HG03196 (cell line): ENCODE measurements around the gene AOX1.
"Not testable (repeated sequence)": the region's sequence is repeated elsewhere in the genome, so short reads cannot be mapped to it uniquely, and the experiment has no call there.

Experiments used
- ATAC-seq: cut with Tn5 transposase; IDR thresholded peaks from one replicate; pipeline ENCODE4 v1.9.1; 2021; ENCODE audit not compliant: unreplicated experiment

Gene AOX1

DNA sequence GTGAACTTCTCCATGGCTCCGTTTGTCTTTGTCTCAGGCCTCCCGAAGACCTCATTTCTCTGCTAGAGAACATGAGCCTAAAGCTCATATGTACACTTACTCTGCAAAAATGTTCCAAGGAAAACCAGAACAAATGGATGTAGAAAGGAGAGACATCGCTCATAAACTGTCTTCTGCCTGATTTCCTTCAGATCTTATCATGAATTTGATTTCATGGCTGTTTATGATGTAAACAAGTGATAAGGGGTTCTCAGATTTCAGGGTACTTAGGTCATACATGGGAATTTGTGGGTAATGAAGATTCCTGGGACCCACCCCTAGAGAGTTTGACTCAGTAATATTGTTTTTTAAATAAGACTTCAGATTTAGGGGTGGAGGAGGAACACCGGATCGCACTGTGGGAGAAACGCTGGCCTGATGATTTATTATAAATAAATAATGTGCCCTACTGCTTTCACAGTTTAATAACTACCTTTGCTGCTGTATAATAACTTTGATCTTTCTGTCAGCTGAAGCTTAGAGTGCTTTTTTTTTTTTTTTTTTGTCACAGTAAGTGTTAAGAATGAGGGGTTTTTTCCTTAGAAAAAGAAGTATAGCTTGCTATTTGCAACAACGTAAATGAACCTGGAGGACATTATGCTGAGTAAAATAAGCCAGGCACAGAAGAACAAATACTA, 14.9 kb downstream of the AOX1 start:
- no peak for ATAC-seq

DNA sequence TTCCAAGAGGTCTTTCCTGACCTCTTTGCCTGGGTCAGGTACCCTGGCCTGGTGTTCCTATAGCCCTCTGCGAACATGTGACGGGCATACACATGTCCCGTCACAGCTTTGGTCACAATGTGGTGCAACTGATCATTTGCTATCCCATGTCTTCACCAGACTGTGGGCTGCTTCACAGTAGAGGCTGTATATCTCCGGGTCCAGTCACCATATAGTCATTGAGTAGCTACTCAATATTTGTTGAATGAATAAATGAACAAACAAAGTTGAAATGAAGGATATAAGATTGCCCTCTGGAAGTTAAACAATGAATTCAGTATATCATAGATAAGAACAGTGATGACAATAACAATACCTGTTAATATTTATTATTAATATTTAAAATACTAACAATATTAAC, 16.8 kb downstream of the AOX1 start:
- no peak for ATAC-seq

DNA sequence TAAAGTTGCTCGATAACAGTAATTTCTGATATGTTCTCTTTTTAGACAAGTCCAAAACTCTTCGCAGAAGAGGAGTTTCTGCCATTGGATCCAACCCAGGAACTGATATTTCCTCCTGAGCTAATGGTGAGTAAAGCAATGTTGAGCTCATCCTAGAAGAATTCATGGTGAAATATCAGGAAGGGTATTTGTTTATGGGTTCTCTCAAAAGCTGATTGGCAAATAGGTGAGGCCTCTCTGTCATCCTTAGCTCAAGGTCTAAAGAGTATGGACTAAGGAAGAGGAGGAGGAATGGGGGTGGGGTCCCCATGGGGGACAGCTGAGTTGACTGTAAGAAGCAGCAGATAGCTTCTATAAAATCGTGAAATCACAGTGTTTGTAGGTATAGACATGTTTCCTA, 18.2 kb downstream of the AOX1 start:
- ATAC-seq: no peak

DNA sequence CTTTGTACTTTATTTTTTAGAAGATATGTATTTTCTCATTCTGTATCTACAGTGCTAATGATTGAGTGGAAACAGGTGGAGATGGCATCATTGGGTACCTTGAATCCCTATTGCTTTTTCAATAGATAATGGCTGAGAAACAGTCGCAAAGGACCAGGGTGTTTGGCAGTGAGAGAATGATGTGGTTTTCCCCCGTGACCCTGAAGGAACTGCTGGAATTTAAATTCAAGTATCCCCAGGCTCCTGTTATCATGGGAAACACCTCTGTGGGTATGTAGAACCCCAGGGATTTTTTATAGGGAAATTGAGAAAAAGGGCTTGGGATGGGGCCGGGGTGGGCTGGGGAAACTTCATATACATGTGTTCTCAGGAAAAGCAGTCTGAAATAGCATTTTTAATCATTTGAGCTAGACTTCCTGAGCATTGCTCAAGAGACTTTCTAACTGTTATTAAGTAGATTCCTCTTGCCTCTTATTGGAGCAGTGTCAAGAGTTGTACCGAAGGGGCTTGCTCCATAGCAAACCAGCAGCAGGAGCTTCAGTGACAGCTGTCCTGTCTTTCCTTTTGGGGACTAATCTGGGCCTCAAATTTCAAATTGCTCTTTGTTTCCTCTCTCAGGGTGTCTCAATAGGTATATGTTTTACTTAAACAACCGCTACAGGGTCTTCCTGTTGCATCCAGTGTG, 18.9 kb downstream of the AOX1 start:
- no peak for ATAC-seq

DNA sequence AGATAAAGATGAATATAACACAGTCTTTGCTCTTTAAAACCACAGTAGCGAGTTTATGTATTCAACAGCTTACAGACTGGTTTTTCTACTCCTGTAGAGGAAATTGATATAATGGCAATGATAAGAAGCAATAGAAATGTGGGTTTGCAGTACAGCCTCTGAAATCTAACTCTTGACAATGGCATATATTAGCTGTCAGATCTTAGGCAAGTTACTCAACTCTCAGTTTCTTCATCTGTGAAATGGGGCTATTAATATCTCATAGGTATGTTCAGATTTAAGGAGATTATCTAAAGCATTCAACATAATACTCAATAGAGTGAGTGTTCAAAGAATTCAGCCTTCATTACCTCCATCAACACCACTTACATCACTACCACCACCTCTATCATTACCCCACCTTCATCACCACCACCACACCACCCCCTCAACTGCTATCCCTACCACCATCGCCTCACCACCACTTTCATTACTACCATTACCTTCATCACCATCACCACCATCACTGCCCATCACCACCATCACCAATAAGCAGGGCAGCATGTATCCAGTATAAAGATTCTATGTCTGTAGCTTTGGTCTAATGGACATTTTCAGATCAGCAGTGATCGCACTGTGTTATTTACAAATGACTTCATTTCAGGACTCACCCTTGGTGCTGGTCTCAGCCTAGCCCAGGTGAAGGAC, 22.7 kb downstream of the AOX1 start:
- ATAC-seq: no peak

DNA sequence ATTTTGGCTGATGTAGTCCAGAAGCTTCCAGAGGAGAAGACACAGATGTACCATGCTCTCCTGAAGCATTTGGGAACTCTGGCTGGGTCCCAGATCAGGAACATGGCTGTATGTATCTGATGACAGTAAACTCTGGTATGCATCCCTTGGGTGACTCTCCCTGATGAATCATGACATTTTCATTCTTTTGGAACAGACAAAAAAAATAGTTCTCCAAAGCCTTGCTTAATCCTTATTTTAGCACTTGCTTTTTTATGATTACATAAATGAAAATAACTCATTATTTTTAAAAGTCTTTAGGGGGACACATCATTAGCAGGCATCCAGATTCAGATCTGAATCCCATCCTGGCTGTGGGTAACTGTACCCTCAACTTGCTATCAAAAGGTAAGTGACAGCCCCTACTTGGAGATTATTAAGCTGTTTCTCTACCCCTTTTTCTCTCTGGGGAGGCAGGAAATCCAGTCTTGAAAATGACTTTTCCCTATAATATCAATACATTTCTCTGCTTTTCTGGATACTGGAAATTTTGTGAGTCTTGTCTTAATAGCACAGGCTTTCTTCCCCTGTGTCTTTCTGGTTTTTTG, 23.3 kb downstream of the AOX1 start:
- no peak for ATAC-seq

DNA sequence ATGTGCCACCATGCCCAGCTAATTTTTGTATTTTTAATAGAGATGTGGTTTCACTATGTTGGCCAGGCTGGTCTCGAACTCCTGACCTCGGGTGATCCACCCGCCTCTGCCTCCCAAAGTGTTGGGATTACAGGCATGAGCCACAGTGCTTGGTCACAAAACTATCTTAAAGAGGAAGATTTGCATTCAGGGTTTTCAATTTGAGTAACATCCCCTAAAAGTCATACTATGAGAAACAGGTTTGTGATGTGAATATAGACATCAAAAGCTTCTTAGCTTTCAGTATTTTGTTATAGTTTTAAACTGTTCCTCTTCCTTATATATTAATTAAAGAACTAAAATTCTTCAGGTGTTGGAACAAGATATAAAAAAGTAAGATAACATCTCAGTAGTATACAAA, 24.4 kb downstream of the AOX1 start:
- not testable (repeated sequence) for ATAC-seq

DNA sequence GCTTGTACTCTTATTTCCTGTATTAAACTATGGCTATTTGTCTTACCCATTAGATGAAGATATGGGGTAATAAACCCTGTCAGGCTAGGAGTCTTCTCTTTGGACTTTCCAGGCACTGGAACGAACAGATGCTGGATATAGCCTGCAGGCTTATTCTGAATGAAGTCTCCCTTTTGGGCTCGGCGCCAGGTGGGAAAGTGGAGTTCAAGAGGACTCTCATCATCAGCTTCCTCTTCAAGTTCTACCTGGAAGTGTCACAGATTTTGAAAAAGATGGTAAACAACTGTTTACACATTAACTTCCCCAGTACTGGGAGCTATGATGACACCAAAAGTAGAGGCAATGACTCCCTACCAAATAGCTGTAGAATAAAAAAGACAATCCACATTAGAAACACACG, 27.9 kb downstream of the AOX1 start:
- no peak for ATAC-seq

DNA sequence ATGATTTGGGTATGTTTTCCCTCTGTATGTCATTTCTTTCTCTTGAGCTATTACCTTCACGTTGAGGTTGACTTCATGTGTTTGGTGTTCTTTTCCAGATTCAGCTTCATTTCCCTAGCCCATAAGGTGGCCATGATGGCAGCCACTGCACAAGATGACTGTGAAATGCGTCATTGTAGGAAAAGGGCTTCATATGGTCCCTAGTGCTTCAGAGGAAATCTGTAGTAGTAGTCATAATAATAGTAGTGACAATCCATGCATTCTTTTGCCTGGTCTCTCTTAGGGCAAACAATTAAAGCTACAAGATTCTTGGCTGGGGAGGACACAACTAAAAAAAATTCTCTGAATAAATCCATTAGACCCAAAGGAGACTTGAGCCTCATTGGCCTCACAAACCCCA, 28.4 kb downstream of the AOX1 start:
- no peak for ATAC-seq

DNA sequence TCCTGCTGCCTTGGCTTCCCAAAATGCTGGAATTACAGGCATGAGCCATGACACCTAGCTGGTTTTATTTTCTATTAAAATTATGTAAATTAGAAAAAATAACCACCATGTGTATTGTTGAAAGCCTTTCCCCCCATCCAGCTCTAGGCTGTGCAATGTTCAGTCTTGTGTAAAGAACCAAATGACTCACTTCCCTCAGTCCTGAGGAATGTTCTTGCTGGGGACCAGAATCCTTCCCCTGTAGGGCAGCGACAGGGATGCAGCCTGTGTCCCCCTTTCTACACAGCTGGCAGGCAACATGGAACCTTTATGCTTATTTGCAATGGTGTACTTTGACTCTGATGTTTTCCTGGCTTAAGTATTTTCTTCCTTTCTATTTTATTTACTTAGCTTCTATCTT, 29.4 kb downstream of the AOX1 start:
- ATAC-seq: no peak

DNA sequence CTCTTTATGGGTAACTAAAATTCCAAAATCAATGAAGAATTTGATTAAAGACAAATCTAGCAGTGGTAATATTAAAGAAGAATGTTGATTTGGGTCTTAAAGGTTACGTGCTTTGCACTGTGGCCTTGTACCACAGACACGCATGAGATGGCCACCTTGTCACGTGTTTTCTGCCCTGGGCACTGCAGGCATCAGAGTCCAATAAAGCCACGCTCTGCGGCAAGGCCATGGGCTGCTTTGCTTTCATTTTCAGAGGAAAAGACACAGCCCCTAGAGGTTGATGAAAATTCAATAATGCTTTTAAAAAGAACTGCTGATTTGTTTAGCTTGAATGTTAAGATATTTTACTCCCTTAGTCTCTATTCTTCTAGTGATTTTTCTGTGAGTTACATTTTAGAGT, 30.4 kb downstream of the AOX1 start:
- ATAC-seq: no peak

DNA sequence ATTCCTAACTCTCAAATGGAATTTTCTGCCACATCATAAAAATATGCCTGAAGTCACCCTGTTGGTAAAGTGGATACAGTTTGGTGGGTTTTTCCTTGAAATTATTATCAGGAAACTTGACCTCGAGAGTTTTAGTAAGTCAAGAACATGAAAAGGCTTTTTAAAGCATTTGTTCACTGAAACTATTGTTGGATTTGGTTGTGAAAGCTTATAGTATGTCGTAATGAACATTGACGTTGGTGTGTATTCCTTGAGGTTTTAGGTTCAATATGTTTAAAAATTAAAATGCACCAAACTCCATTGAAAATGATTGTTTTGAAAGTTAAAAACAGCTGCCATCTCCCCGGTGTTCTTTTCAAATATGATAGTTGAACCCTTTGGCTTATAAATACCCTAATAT, 30.8 kb downstream of the AOX1 start:
- no peak for ATAC-seq

DNA sequence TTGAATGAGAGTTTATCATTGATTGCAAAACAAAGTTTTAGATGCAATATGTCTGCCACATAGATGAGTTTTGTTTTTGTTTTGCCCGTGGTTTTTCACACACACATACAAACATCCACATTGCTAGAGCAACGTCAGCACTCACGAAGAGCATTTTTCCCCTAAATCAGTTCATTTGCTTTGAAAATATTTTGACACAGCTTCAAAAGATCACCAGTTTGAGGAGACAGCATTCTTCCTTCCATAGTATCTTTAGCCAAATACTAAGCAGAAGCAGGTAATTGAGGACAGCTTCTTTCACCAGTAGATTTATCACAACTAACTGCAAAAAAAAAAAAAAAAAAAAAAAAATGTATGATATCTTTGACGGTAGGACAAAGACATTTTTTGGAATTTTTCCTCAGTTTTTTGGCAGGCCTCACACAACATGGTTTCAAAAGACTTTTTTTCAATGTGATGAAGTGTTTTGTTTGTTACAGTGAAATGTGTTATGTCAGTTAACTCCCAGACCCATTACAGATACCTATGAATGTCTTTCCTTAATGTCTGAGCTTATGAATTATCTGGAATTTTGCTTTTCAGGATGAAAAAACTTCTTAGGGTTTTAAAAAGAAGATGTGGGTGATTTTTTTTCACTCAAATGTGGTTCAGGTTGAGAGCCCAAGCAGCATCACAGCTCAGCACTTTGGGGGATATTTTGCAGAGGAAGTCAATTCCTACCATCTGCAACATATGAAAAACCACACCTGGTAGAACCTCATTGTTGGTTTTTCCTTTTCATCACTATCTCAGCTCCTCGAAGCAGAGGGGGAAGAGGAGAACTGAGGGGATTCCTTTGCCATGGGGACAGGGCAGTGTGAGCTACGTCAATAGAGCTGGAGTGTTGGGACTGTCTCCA, 31.6 kb downstream of the AOX1 start:
- no peak for ATAC-seq

DNA sequence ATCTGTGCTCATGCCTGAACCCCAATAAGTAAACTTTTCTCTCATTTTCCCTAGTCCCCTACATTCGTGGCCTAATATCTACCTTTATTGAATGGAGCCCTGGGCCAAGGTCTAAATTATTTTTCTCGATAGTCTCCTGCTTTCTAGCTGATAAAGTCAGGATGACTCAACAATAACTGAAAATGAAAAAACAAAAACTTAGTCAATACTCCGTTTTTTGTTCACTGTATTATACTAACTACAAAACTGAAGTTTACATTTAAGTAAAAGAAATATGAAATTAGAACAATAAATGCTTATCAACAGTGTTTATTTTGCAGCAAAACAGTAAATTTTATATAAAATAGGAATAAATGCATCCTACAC, 32.2 kb downstream of the AOX1 start:
- no peak for ATAC-seq

DNA sequence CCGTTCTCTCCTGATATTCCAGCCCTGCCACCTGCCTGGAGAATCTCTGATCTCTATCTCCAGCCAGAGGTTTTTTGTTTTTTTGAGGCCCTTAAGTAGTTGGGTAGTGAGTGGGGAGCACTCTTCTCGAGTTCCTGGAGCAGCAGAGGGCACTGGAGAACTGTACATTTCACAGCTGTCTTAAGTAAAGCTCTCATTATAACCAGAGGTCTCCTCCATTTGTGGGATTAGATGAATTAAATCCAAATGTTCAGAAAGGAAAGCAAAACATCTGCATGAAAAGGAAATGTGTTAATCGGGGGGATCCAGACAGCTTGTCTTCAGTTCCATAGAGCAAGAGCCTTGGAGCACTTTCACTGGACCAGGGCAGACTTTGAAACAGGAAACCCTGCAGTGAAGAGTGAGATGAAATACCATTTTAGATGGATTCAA, 32.8 kb downstream of the AOX1 start:
- ATAC-seq: no peak

DNA sequence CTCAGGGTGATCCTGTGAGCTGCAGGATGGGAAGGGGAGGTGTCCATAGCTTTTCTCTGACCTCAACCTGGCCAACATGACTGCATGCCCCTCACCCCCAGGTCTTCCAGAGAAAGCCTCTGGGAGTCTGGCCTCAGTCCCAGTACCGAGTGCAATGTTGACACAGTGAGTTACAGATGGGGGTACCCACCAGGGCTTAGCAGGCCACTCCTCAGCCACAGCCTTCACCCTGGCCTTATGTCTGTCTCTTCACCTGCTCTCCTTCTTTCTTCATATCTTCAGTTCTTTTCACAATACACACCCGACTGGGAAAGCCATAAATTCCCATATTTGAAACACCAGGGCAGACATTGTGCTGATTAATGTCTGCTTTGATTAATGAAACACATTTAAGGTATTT, 33.5 kb downstream of the AOX1 start:
- ATAC-seq: no peak

DNA sequence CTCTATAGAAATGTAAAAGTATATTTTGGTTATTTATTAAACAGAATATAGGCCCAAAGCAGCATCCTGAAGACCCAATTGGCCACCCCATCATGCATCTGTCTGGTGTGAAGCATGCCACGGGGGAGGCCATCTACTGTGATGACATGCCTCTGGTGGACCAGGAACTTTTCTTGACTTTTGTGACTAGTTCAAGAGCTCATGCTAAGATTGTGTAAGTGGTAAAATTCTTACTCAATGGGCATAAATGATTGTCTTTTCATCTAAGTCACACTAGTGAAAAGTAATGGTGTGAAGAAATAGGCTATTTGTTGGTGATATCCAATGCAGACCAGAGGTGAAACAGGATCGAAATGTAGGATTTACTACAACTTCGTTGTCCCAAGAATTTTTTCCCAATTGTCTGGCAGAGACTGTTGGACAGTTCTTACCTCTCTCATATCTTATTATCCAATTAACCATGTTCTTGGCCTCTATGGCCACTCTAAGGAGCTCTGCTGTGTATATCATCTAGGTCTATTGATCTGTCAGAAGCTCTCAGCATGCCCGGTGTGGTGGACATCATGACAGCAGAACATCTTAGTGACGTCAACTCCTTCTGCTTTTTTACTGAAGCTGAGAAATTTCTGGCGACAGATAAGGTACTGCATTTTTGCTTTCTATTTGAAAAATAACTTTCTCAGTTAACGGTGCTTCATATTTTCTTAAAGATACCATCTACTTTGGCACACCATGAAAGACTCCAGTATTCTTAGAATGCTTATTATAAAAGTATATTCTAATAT, 35.0 kb downstream of the AOX1 start:
- no peak for ATAC-seq

DNA sequence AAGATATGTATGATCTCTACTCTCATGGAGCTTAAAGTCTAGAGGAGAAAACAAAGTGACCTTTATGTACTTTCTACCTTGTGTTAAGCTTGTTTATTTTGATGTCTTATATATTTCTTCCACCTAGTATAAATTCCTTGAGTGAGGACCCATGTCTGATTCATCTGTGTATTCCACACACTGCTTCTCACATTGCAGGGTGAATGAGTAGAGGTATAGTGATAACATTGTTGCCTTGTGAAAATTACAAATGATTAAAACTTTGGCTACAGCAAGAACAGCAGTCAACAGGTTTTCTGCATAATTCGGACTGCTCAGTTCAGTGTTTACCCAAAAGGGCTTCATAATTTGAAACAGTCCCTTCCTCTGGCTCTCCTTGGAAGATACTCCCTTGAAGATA, 36.3 kb downstream of the AOX1 start:
- no peak for ATAC-seq

DNA sequence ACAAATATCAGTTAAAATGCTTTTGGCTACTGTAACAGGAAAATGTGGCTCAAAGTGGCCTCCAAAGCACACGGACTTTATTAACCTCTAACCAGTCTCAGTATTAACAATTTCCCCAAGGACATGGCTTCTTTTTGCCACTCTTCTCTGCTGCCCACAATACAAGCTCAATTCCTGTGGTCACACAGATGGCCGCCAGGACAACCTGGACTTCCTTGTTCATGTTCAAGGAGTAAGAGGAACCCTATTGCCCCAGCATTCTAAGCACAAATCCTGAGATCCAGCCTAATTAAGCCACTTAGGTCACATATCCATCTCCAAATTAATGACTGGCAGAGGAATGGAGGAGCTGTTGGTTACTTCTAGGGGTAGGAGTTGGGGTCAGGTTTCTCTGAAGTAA, 38.2 kb downstream of the AOX1 start:
- no peak for ATAC-seq

DNA sequence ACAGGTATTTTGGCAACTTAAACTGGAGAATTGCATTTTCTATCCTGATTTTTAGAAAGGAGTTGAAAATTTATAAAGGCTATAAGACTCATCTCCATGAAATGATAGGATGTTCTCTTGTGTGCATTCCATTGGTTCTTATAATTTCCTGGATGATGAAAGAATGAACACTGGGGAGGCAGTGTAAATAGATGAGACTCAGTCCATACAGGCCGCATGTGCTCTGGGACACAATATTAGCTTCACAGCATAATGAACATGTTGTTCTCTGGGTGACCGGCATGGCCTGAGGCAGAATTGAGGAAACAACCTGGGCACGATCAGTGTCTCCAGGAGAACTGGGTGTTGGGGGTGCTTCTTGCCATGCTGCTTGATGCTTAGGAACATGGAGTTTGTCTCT, 38.8 kb downstream of the AOX1 start:
- no peak for ATAC-seq
